PFSK-1 (cell line): ENCODE data around the gene SOX5.

Experiments
- FOXP2 ChIP-seq: optimal IDR thresholded peaks from 2 replicates; pipeline ENCODE3; 2011; ENCODE audit warnings: borderline replicate concordance, control low read depth, inconsistent platforms; ENCODE audit not compliant: insufficient read depth; ENCODE audit errors: extremely low read length, extremely low read depth
- POLR2AphosphoS5 ChIP-seq: IDR thresholded peaks from 2 replicates; pipeline ENCODE4 v1.6.1; 2012; ENCODE audit warnings: low read depth, mild to moderate bottlenecking, control low read depth, low read length, moderate library complexity
- SIN3A ChIP-seq: IDR thresholded peaks from 2 replicates; pipeline ENCODE4 v1.6.1; 2012; ENCODE audit warnings: mild to moderate bottlenecking, low read length, moderate library complexity, borderline replicate concordance; ENCODE audit not compliant: insufficient read depth
- TAF1 ChIP-seq: IDR thresholded peaks from 2 replicates; pipeline ENCODE4 v1.6.1; 2012; ENCODE audit warnings: low read length, control low read depth, borderline replicate concordance; ENCODE audit not compliant: insufficient read depth
- TF ChIP-seq, protein P1 (sequence below), 2 experiments: IDR thresholded peaks; 2 replicates each; pipeline versions ENCODE4 v1.6.1 to v1.8.0; 2011 to 2012; ENCODE audit warnings: low read depth in 2 of 2, low read length in 2 of 2, control low read depth in 1 of 2, inconsistent platforms in 1 of 2, mild to moderate bottlenecking in 1 of 2, moderate library complexity in 1 of 2; ENCODE audit not compliant: insufficient read depth in 1 of 2

Gene SOX5

DNA sequence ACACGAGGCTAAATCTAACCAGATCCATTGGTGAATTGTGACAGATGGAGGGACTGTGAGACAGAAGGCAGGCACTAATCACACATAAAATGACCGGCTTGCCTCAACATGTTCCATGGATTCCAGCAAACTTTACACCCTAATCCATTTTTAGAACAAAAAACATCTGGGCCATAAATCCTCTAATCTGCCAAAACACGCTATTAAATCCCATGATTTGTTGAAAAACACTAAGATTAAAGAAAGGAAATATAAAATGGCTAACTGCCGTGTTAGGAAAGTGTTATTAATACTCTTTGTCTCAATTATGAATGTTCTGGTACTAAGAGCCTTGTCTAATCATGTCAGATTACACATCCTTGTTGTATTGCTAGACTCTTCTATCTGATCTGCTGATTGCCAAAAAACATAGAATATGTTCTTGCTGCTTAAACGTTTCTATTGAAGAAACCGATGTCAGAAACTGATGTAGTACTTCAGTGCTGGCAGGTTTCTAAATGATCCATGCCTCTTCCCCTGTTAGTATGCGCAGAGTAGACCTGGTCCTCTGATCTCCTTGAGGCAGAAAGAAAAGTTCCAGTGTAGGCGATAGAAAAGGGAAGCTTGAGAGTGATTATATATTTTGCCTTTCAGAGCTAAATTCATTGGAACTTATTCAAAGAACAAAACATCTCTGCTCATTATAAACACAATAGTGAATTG, 384.9 kb downstream of the SOX5 start:
- TF ChIP-seq FOXP2: no peak
- TF ChIP-seq TAF1: no peak
- no peak for TF ChIP-seq SIN3A
- no peak for TF ChIP-seq POLR2AphosphoS5
- TF ChIP-seq, protein P1, sequence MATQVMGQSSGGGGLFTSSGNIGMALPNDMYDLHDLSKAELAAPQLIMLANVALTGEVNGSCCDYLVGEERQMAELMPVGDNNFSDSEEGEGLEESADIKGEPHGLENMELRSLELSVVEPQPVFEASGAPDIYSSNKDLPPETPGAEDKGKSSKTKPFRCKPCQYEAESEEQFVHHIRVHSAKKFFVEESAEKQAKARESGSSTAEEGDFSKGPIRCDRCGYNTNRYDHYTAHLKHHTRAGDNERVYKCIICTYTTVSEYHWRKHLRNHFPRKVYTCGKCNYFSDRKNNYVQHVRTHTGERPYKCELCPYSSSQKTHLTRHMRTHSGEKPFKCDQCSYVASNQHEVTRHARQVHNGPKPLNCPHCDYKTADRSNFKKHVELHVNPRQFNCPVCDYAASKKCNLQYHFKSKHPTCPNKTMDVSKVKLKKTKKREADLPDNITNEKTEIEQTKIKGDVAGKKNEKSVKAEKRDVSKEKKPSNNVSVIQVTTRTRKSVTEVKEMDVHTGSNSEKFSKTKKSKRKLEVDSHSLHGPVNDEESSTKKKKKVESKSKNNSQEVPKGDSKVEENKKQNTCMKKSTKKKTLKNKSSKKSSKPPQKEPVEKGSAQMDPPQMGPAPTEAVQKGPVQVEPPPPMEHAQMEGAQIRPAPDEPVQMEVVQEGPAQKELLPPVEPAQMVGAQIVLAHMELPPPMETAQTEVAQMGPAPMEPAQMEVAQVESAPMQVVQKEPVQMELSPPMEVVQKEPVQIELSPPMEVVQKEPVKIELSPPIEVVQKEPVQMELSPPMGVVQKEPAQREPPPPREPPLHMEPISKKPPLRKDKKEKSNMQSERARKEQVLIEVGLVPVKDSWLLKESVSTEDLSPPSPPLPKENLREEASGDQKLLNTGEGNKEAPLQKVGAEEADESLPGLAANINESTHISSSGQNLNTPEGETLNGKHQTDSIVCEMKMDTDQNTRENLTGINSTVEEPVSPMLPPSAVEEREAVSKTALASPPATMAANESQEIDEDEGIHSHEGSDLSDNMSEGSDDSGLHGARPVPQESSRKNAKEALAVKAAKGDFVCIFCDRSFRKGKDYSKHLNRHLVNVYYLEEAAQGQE (IDR thresholded peaks at IDR 0.05; ENCODE audit: insufficient read depth in 1 of 2, low read depth in 2 of 2, low read length in 2 of 2): no peak

DNA sequence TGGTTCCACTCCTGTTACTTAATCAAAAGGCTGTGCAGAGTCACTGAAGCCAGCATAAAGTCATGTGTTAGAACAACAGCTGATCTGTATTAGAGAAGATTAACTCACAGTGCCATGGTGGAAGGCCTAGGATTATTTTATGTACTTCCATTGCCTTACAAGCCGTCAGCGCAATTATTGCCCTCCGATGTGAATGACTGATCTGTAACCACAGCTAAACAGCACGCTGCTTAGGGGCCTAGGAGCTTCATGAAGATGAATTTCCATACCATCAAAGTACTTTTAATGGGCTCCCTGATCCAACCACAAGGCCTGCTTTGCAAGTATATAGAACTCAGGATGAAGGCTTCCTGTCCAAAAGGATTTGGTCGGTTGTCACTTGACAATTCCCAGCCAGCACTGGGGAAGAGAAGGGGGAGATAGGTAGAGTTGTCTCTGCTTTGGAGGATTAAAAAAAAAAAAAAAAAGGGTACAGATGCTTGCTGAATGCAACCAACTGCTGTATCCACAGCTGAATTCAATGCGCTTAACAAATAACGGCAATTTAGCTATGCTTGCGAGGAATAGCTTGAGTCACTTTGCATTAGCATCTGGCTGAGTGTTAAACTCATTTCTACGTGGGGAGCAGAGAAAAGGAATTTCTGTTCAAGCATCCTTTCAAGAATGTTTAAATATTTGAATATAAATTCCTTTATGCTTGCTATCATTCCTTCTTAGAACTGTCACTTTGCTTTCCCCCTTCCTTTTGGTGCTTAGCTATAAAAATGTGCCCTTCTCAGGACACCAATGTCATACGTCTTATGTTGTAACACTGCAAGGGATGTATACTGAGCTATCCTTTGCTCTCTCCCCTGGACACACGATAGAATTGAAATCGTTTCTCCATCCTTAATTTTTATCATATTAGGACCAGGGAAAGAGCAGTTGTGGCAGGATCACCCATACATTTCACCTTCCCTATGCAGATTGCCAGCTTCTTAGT, 387.8 kb downstream of the SOX5 start:
- TF ChIP-seq FOXP2 (no peak), SIN3A (no peak), POLR2AphosphoS5 (no peak), TAF1 (no peak)
- TF ChIP-seq, protein P1 (IDR thresholded peaks at IDR 0.05; ENCODE audit: insufficient read depth in 1 of 2, low read depth in 2 of 2, low read length in 2 of 2): no peak

GRCh38 chr12:23560611-23561010, 388.9 kb downstream of the SOX5 start:
- TF ChIP-seq FOXP2: no peak
- TF ChIP-seq TAF1: no peak
- TF ChIP-seq, protein P1 (IDR thresholded peaks at IDR 0.05; ENCODE audit: insufficient read depth in 1 of 2, low read depth in 2 of 2, low read length in 2 of 2): no peak
- TF ChIP-seq POLR2AphosphoS5: no peak
- TF ChIP-seq SIN3A: no peak

GRCh38 chr12:23559268-23559753, 390.2 kb downstream of the SOX5 start:
- no peak for TF ChIP-seq POLR2AphosphoS5
- TF ChIP-seq TAF1: no peak
- no peak for TF ChIP-seq FOXP2
- TF ChIP-seq, protein P1 (IDR thresholded peaks at IDR 0.05; ENCODE audit: insufficient read depth in 1 of 2, low read depth in 2 of 2, low read length in 2 of 2): no peak
- no peak for TF ChIP-seq SIN3A
